ENCODE data around the gene HOXD11. TPM values are rescaled to one million over a fixed set of nuclear protein-coding genes. Genes with fewer than 3 reads are reported as not detected.

HOXD11 gene
- total and polyA plus RNA-seq, 2 of the 4 experiments (the other 2 are of a cell fraction), result not detected

GRCh38 chr2:176125772-176126054 is 18.6 kb downstream of the HOXD11 start:
- Histone ChIP-seq H2BK15ac (ENCODE audit: low read depth, low read length) (no peak overlapping the region), H4K20me1 (ENCODE audit: insufficient read depth, low read length) (no peaks in the 10 kb centered on the region; the same call in 1 of the 2 replicates), H3K18ac (ENCODE audit: low read depth, low read length) (no peak overlapping the region), H2AK9ac (replicated peaks; ENCODE audit: low read depth, low read length, poor library complexity) (no peak overlapping the region), H3K27me3 (ENCODE audit: control insufficient read depth, insufficient read depth, low read length) (peaks cover 90% of the 10 kb centered on the region), H3K36me3 (ENCODE audit: control insufficient read depth, insufficient read depth, low read length) (no peaks in the 10 kb centered on the region), H3K23ac (ENCODE audit: low read depth, low read length) (no peak overlapping the region), H3K79me1 (ENCODE audit: low read depth in 1 of 2, low read length in 2 of 2) (no peaks in the 10 kb centered on the region), H2AK5ac (ENCODE audit: low read depth, low read length) (no peak overlapping the region), H4K91ac (ENCODE audit: insufficient read depth, low read depth, low read length) (no peak overlapping the region), H2BK5ac (ENCODE audit: low read depth, low read length, poor library complexity, severe bottlenecking) (no peak overlapping the region), H3K14ac (replicated peaks; ENCODE audit: low read depth, low read length) (no peak overlapping the region), H3K4me1 (ENCODE audit: control insufficient read depth, insufficient read depth, low read length) (no peaks in the 10 kb centered on the region), H2BK20ac (ENCODE audit: low read depth, low read length) (no peak overlapping the region), H3K4ac (ENCODE audit: low read depth, low read length) (no peak overlapping the region), H2BK120ac (ENCODE audit: low read depth, low read length) (no peak overlapping the region), H3K56ac (ENCODE audit: extremely low read depth, insufficient read depth, low read length) (no peak overlapping the region), H3K4me2 (ENCODE audit: low read depth, low read length) (no peak overlapping the region), H4K8ac (ENCODE audit: low read depth in 2 of 2, low read length in 2 of 2) (no peak overlapping the region), H3K4me3 (ENCODE audit: insufficient read depth, low read depth, low read length) (no peak overlapping the region), H3K9me1 (ENCODE audit: insufficient read depth, low read length) (no peaks in the 10 kb centered on the region), H3K27ac (ENCODE audit: insufficient read depth, low read length) (no peak overlapping the region), H3K9me3 (ENCODE audit: control insufficient read depth, insufficient read depth, low read length) (peaks cover 3% of the 10 kb centered on the region; the same call in 1 of the 2 replicates), H3K9ac (ENCODE audit: low read depth, low read length) (no peak overlapping the region), H4K5ac (ENCODE audit: low read depth, low read length) (no peak overlapping the region), H2AFZ (replicated peaks; ENCODE audit: low read length, poor library complexity) (no peak overlapping the region)
- dilution Hi-C loops (cut with HindIII; ENCODE audit: low sequenced_read_pairs, unreplicated experiment) (no loop called here), intact Hi-C loops (cut with micrococcal nuclease) (loop anchor here (2.0 kb wide), 1 partner anchor 1633 kb away; no protein-coding TSS in a partner anchor), in situ Hi-C loops (cut with MboI; ENCODE audit: low sequenced_read_pairs) (loop anchor here (5.0 to 10.0 kb wide), 4 partner anchors 329 to 1029 kb away; no protein-coding TSS in a partner anchor)
- ChIA-PET CTCF (interaction anchor here (2.7 to 3.7 kb wide), 2 partner anchors 428 to 526 kb away, joined by 19 to 20 read pairs; no protein-coding TSS in a partner anchor), POLR2A (ENCODE audit: unreplicated experiment) (no interaction called here)
- no TSS peak for BruUV-seq (replicated peaks)
- no CpG with 5 or more reads among the region's 6 CpGs for WGBS, 2 experiments (ENCODE audit: extremely low coverage in 2 of 2, insufficient read length in 1 of 2)
- no peak for ATAC-seq (ENCODE audit: low read depth)
- no peak for DNase-seq
- TF ChIP-seq USF2 (IDR thresholded peaks at IDR 0.05; ENCODE audit: low read depth, low read length) (no peak), BHLHE40 (IDR thresholded peaks at IDR 0.05; ENCODE audit: low read depth, low read length) (no peak)
